Lower leg skin (tissue), 3 donors: ENCODE results near the gene SNX9.

ENCODE experiments used
- POLR2A ChIP-seq, 2 donors: fragments of 450-650 bp; IDR thresholded peaks; one replicate each; pipeline ENCODE4 v1.6.1; 2016 to 2017; ENCODE audit warnings: antibody characterized with exemption in 2 of 2, mild to moderate bottlenecking in 1 of 2, moderate library complexity in 1 of 2
- TF ChIP-seq, protein P1 (sequence below), 3 donors: fragments of 450-650 bp; IDR thresholded peaks; one replicate each; pipeline ENCODE4 v1.5.1; 2016; ENCODE audit warnings: antibody characterized with exemption in 3 of 3, mild to moderate bottlenecking in 3 of 3, moderate library complexity in 2 of 3

- TF ChIP-seq, protein P1, sequence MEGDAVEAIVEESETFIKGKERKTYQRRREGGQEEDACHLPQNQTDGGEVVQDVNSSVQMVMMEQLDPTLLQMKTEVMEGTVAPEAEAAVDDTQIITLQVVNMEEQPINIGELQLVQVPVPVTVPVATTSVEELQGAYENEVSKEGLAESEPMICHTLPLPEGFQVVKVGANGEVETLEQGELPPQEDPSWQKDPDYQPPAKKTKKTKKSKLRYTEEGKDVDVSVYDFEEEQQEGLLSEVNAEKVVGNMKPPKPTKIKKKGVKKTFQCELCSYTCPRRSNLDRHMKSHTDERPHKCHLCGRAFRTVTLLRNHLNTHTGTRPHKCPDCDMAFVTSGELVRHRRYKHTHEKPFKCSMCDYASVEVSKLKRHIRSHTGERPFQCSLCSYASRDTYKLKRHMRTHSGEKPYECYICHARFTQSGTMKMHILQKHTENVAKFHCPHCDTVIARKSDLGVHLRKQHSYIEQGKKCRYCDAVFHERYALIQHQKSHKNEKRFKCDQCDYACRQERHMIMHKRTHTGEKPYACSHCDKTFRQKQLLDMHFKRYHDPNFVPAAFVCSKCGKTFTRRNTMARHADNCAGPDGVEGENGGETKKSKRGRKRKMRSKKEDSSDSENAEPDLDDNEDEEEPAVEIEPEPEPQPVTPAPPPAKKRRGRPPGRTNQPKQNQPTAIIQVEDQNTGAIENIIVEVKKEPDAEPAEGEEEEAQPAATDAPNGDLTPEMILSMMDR (IDR thresholded peaks at IDR 0.05) = no peak
- TF ChIP-seq POLR2A (IDR thresholded peaks at IDR 0.05) = no peak
Measured at GRCh38 chr6:157804448-157805327, 18.4 kb upstream of the SNX9 start.
